Stomach (tissue), 9 donors: Measurements from ENCODE around the gene SLC28A1. TPM values are rescaled to one million over a fixed set of nuclear protein-coding genes. Genes with fewer than 3 reads are reported as not detected.

Source experiments
- DNase-seq, 2 donors: peaks; one replicate each; pipeline versions ENCODE4 v3.0.0 to v3.0.0-alpha.2; 2013 to 2019
- H3K27ac ChIP-seq, 5 donors: fragments of 200-600 bp in 4 of 5; sonication (generic) in 4 of 5; one replicate each; pipeline ENCODE4 v1.5.1; 2013 to 2019; ENCODE audit warnings: mild to moderate bottlenecking in 1 of 5, moderate library complexity in 1 of 5
- H3K27me3 ChIP-seq, 3 donors: fragments of 200-600 bp; sonication (generic); one replicate each; pipeline ENCODE4 v1.5.1; 2017 to 2019; ENCODE audit warnings: mixed run types in 1 of 3
- H3K36me3 ChIP-seq, 4 donors: fragments of 200-600 bp; sonication (generic); 1 replicate in 3 of 4; 2 replicates in 1 of 4; pipeline ENCODE4 v1.5.1; 2016 to 2019
- H3K4me1 ChIP-seq, 4 donors: fragments of 200-600 bp; sonication (generic); one replicate each; pipeline ENCODE4 v1.5.1; 2016 to 2019
- H3K4me3 ChIP-seq, 4 donors: fragments of 200-600 bp; sonication (generic) in 3 of 4; one replicate each; pipeline ENCODE4 v1.5.1; 2016 to 2019; ENCODE audit warnings: mild to moderate bottlenecking in 1 of 4
- H3K9me3 ChIP-seq, 4 donors: fragments of 200-600 bp; sonication (generic); one replicate each; pipeline ENCODE4 v1.5.1; 2016 to 2019
- CTCF ChIP-seq, 7 experiments: fragments of 450-650 bp in 4 of 7; fragments of 200-600 bp in 3 of 7; sonication (generic) in 3 of 7; IDR thresholded peaks; one replicate each; pipeline ENCODE4 v1.5.1; 2016 to 2019; ENCODE audit warnings: antibody characterized with exemption in 7 of 7, control low read depth in 2 of 7, mild to moderate bottlenecking in 1 of 7
- EP300 ChIP-seq: sonication (generic); formaldehyde crosslinking; IDR thresholded peaks from one replicate; pipeline ENCODE4 v1.6.1; 2017; ENCODE audit warnings: antibody characterized with exemption
- POLR2A ChIP-seq, 4 donors: fragments of 450-650 bp; IDR thresholded peaks; one replicate each; pipeline ENCODE4 v1.6.1; 2016; ENCODE audit warnings: antibody characterized with exemption in 4 of 4, control low read depth in 2 of 4, mild to moderate bottlenecking in 1 of 4, moderate library complexity in 1 of 4
- POLR2AphosphoS5 ChIP-seq, 3 donors: sonication (generic); formaldehyde crosslinking; IDR thresholded peaks; one replicate each; pipeline ENCODE4 v1.6.1; 2016; ENCODE audit warnings: antibody characterized with exemption in 3 of 3
- WGBS, 5 donors: extraction: QIAGEN DNeasy Blood & Tissue Kit in 3 of 5; methylation state at CpG; one replicate each; pipeline versions ENCODE4 v1.1.5 to v1.1.7; 2013 to 2018; 5-methylcytosine and 5-hydroxymethylcytosine counted together
- intact Hi-C: fragments of 100-400 bp; cut with DNase I; formaldehyde crosslinking; loops from one replicate; pipeline ENCODE4 v1.15.1; 2023; ENCODE audit warnings: low total_unique reads
- polyA plus RNA-seq, 3 donors: library from polyadenylated mRNA; stranded (reverse); fragments of 200-250 nt; gene quantifications; one replicate each; pipeline ENCODE4 v1.2.3, GENCODE V29; 2013
- total RNA-seq, 5 donors: library from RNA; depleted of rRNA; stranded (reverse); fragments of >200 nt; gene quantifications; one replicate each; pipeline versions ENCODE4 v1.1.0 to v1.2.3, GENCODE V29; 2014 to 2016
- donor health status: healthy with polysubstance abuse.
- donor health status: Bipolar disorder and iron deficiency.
- donor health status: healthy.

SLC28A1 gene
- total and polyA plus RNA-seq, 8 donors: 0.92 TPM; not detected in 7

- Histone ChIP-seq H3K9me3 (no peaks in the 10 kb centered on the region), H3K36me3 (no peaks in the 10 kb centered on the region), H3K4me3 (no peak overlapping the region), H3K27me3 (peaks cover 0 to 6% (median 0%) of the 10 kb centered on the region in 3 donors), H3K27ac (no peak overlapping the region), H3K4me1 (peaks cover 0 to 5% (median 0%) of the 10 kb centered on the region in 4 donors)
- TF ChIP-seq CTCF (IDR thresholded peaks at IDR 0.05): no peak
- TF ChIP-seq POLR2AphosphoS5 (IDR thresholded peaks at IDR 0.05): no peak
- no peak for TF ChIP-seq EP300
- no peak for TF ChIP-seq POLR2A (IDR thresholded peaks at IDR 0.05)
- 47 to 67% (median 53%) methylated on average over 6 of the region's 6 CpGs for WGBS, 5 donors
- intact Hi-C loops: no loop called here
- no peak for DNase-seq
Observed at GRCh38 chr15:84883466-84883865, 996 bp upstream of the SLC28A1 start.

GRCh38 chr15:84885801-84886200, 1.3 kb downstream of the SLC28A1 start:
- no peak for TF ChIP-seq POLR2AphosphoS5 (IDR thresholded peaks at IDR 0.05)
- no peak for TF ChIP-seq POLR2A (IDR thresholded peaks at IDR 0.05)
- no peak for TF ChIP-seq EP300
- TF ChIP-seq CTCF (IDR thresholded peaks at IDR 0.05): no peak
- Histone ChIP-seq H3K4me1 (no peaks in the 10 kb centered on the region), H3K4me3 (no peak overlapping the region), H3K36me3 (no peaks in the 10 kb centered on the region), H3K27me3 (peaks cover 0 to 15% (median 0%) of the 10 kb centered on the region in 3 donors), H3K27ac (no peak overlapping the region), H3K9me3 (no peaks in the 10 kb centered on the region)
- WGBS, 5 donors: 89 to 92% (median 90%) methylated on average over 7 of the region's 7 CpGs
- DNase-seq: no peak
- intact Hi-C loops: no loop called here

- no peak overlapping the region for H3K4me3 ChIP-seq
- H3K4me1 ChIP-seq: no peaks in the 10 kb centered on the region
- 76 to 86% (median 85%) methylated on average over 13 to 14 of the region's 14 CpGs for WGBS, 5 donors
- no peak for DNase-seq
- no peaks in the 10 kb centered on the region for H3K9me3 ChIP-seq
- TF ChIP-seq POLR2AphosphoS5 (IDR thresholded peaks at IDR 0.05): no peak
- no peak for TF ChIP-seq CTCF (IDR thresholded peaks at IDR 0.05)
- no peak for TF ChIP-seq EP300
- TF ChIP-seq POLR2A (IDR thresholded peaks at IDR 0.05): no peak
- H3K27ac ChIP-seq: no peak overlapping the region
- peaks cover 0 to 21% (median 0%) of the 10 kb centered on the region in 3 donors for H3K27me3 ChIP-seq
- intact Hi-C loops: no loop called here
- H3K36me3 ChIP-seq: no peaks in the 10 kb centered on the region
Observed at GRCh38 chr15:84886211-84886983, 1.9 kb downstream of the SLC28A1 start.

- H3K27ac ChIP-seq: no peak overlapping the region
- no peaks in the 10 kb centered on the region for H3K36me3 ChIP-seq
- H3K27me3 ChIP-seq: peaks cover 0 to 21% (median 0%) of the 10 kb centered on the region in 3 donors
- H3K9me3 ChIP-seq: no peaks in the 10 kb centered on the region
- intact Hi-C loops: no loop called here
- WGBS, 5 donors: 59 to 77% (median 62%) methylated on average over 1 of the region's 1 CpG
- no peak for DNase-seq
- H3K4me3 ChIP-seq: no peak overlapping the region
- TF ChIP-seq POLR2A (IDR thresholded peaks at IDR 0.05) (no peak), POLR2AphosphoS5 (IDR thresholded peaks at IDR 0.05) (no peak), CTCF (IDR thresholded peaks at IDR 0.05) (no peak), EP300 (no peak)
- H3K4me1 ChIP-seq: no peaks in the 10 kb centered on the region
Observed at GRCh38 chr15:84886984-84887299, 2.5 kb downstream of the SLC28A1 start.
